LNCaP clone FGC (cell line): ENCODE measurements around the gene MRI1.

Source experiments
- DNase-seq: peaks from one replicate; pipeline ENCODE4 v3.0.0-alpha.2; 2011; ENCODE audit warnings: low read depth
- H3K4me3 ChIP-seq: 2 replicates; pipeline ENCODE4 v1.5.1; 2011; ENCODE audit warnings: mild to moderate bottlenecking, low read depth, low read length, control low read depth
- TF ChIP-seq, protein P1 (sequence below): IDR thresholded peaks from 2 replicates; pipeline ENCODE4 v1.5.1; 2012; ENCODE audit warnings: mild to moderate bottlenecking; ENCODE audit not compliant: control insufficient read depth, insufficient read depth; ENCODE audit errors: extremely low read depth

MRI1 gene

DNA sequence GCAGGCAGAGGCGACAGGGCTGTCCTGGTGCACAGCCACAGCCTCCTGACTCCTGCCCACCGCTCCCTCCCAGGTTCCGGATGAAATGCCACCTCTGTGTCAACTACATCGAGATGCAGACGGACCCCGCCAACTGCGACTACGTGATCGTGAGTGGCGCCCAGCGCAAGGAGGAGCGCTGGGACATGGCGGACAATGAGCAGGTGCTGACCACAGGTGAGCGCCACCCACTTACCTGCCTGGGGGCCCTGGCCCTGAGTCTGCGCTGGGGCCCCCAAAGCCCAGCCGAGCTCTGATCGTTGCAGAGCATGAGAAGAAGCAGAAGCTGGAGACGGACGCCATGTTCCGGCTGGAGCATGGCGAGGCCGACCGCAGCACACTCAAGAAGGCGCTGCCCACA lies 5.5 kb upstream of the MRI1 start:
- no peak overlapping the region for H3K4me3 ChIP-seq
- TF ChIP-seq, protein P1, sequence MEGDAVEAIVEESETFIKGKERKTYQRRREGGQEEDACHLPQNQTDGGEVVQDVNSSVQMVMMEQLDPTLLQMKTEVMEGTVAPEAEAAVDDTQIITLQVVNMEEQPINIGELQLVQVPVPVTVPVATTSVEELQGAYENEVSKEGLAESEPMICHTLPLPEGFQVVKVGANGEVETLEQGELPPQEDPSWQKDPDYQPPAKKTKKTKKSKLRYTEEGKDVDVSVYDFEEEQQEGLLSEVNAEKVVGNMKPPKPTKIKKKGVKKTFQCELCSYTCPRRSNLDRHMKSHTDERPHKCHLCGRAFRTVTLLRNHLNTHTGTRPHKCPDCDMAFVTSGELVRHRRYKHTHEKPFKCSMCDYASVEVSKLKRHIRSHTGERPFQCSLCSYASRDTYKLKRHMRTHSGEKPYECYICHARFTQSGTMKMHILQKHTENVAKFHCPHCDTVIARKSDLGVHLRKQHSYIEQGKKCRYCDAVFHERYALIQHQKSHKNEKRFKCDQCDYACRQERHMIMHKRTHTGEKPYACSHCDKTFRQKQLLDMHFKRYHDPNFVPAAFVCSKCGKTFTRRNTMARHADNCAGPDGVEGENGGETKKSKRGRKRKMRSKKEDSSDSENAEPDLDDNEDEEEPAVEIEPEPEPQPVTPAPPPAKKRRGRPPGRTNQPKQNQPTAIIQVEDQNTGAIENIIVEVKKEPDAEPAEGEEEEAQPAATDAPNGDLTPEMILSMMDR: no peak
- no peak for DNase-seq

DNA sequence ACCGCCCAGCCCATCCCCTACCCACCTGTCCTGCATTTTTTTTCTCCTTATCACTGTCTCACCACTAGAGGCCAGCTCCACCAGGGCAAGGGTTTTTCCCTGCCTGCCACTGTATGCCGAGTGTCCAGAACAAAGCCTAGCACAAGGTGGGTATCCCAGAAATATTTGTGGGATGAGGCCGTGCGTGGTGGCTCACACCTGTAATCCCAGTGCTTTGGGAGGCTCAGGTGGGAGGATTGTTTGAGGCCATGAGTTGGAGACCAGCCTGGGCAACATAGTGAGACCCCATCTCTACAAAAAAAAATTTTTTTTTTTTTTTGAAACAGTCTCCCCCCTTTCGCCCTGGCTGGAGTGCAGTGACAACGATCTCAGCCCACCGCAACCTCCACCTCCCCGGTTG lies 2.9 kb upstream of the MRI1 start:
- H3K4me3 ChIP-seq: no peak overlapping the region
- DNase-seq: no peak
- TF ChIP-seq, protein P1: 0 out of 2 replicates have a peak, but pooled peaks have one; percentile 21

DNA sequence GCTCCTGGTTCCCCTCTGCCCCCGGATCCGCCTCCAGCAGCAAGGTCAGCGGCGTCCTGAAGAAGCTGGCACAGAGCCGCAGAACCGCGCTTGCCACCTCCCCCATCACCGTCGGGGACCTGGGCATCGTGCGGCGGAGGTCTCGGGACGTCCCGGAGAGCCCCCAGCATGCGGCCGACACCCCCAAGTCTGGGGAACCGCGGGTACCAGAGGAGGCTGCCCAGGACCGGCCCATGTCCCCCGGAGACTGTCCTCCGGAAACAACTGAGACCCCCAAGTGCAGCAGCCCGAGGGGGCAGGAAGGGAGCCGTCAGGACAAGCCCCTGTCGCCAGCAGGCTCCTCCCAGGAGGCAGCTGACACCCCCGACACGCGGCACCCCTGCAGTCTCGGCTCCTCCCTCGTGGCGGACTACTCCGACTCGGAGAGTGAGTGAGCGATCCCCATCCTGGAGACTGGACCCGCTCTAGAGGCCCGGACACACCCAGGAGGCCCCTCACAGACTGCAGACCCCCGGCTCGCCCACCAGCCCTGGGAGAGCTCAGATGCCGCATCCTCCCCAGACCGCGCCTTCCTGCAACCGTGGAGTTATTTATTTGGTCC lies 1.6 kb upstream of the MRI1 start:
- no peak for DNase-seq
- TF ChIP-seq, protein P1: no peak
- no peak overlapping the region for H3K4me3 ChIP-seq

DNA sequence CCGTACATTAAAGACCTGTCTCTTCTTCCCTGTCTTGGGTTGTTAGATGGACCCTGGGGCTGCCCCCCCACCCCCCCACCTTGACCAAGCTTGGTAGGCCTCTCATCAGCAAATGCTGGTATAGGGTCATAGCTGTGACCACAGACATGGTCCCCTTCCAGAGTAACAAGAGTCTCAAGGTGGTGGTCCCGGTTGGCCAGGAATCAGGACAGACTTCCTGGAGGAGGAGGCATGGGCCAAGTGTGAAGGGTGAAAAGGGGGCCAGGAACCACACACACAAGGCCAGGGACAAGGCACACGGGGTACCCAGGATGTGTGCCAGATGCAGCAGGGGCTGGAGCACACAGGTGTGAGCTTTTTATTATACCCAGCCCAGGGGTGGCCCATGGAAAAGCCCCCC lies 1.1 kb upstream of the MRI1 start:
- peak overlapping the region; percentile 68 for H3K4me3 ChIP-seq
- DNase-seq: no peak
- TF ChIP-seq, protein P1: no peak

DNA sequence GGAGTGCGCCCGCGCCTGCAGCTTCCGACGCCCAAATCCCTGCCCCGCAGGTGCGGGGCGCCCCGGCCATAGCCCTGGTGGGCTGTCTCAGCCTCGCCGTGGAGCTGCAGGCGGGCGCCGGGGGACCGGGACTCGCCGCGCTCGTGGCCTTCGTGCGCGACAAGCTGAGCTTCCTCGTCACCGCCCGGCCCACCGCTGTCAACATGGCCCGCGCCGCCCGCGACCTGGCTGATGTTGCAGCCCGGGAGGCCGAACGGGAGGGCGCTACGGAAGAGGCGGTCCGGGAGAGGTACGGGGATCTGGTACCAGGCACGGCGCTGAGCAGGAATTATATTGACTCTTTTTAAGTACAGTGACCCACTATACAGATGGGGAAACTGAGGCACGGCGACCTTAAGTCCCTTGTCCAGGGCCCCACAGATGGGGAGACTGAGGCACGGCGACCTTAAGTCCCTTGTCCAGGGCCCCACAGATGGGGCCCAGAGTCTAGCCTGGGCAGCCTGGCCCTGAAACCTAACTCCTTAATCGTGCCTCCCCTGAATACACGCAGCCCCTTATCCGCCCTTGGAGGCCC lies 586 bp downstream of the MRI1 start:
- DNase-seq: no peak
- H3K4me3 ChIP-seq: peak overlapping the region; percentile 68
- TF ChIP-seq, protein P1: no peak

DNA sequence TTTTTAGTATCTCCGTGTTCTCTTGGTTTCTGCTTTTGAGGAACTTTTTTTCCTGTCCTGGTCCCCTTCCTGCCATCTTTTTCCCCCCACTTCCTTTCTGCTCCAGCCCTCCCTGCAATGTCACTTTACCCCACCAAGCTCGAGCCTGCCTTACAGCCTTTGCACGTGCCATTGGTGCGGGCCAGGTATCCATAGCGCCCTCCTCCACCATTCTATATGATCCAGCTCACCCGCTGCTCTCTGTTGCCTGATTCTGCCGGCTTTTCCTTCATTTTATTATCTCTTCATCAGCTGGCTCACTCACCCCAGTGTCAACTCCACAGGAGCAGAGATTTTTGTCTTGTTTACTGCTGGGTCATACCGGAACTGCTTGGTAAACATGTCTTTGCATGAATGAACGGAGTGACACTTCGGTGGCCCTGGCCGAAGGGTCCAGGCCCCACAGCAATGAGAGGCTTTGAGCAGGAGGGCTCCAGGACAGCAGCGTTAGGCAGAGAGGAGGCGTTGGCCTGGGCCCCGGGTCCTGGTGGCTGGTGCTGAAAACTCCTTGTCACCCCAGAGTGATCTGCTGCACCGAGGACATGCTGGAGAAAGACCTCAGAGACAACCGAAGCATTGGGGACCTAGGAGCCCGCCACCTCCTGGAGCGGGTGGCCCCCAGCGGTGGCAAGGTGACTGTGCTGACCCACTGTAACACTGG lies 1.2 kb downstream of the MRI1 start:
- TF ChIP-seq, protein P1: no peak
- DNase-seq: no peak
- peak overlapping the region; percentile 68 for H3K4me3 ChIP-seq
